MCF 10A (cell line): Measurements from ENCODE around the gene SORBS1. TPM values are rescaled to one million over a fixed set of nuclear protein-coding genes. Genes with fewer than 3 reads are reported as not detected.

Experiments
- BruUV-seq: library from RNA; stranded (reverse); fragments of 400-500 nt; replicated peaks from 2 replicates; lab custom pipeline; 2021; lab: Mats Ljungman, UMichigan
- CTCF ChIA-PET: fragments of 300-600 bp; sonication (Branson Sonifier 250); formaldehyde crosslinking; extraction: SDS; loops from one replicate; lab custom pipeline; 2021; ENCODE audit warnings: antibody characterized with exemption, inconsistent platforms; lab: Yijun Ruan, JAX
- POLR2A ChIA-PET: fragments of 300-600, 350-650 bp; sonication (Branson Sonifier 250); formaldehyde crosslinking; extraction: SDS; loops from one replicate; lab custom pipeline; 2020; ENCODE audit warnings: antibody characterized with exemption, inconsistent platforms; lab: Yijun Ruan, JAX
- DNase-seq: peaks from one replicate; pipeline ENCODE4 v3.0.0-alpha.2; 2018; ENCODE audit not compliant: unreplicated experiment
- H3K27ac Mint-ChIP-seq: one replicate; pipeline ENCODE4 v1.8.0; 2022; ENCODE audit warnings: mild to moderate bottlenecking, low read depth, mixed read lengths; ENCODE audit not compliant: unreplicated experiment
- H3K27me3 Mint-ChIP-seq: one replicate; pipeline ENCODE4 v1.8.0; 2022; ENCODE audit warnings: mixed read lengths; ENCODE audit not compliant: insufficient read depth, unreplicated experiment
- H3K36me3 Mint-ChIP-seq: one replicate; pipeline ENCODE4 v1.8.0; 2022; ENCODE audit warnings: mild to moderate bottlenecking, moderate library complexity, mixed read lengths; ENCODE audit not compliant: insufficient read depth, unreplicated experiment
- H3K4me1 Mint-ChIP-seq: one replicate; pipeline ENCODE4 v1.8.0; 2022; ENCODE audit warnings: mixed read lengths; ENCODE audit not compliant: insufficient read depth, unreplicated experiment
- H3K4me3 Mint-ChIP-seq: one replicate; pipeline ENCODE4 v1.8.0; 2022; ENCODE audit warnings: mild to moderate bottlenecking, moderate library complexity, mixed read lengths; ENCODE audit not compliant: unreplicated experiment
- H3K9me3 Mint-ChIP-seq: one replicate; pipeline ENCODE4 v1.8.0; 2022; ENCODE audit warnings: mixed read lengths; ENCODE audit not compliant: unreplicated experiment
- intact Hi-C: fragments of 100-400 bp; cut with micrococcal nuclease; formaldehyde crosslinking; loops from 2 replicates; pipeline ENCODE4 v1.14.1; 2022
- total RNA-seq: library from RNA; stranded (reverse); gene quantifications from 2 replicates; pipeline ENCODE4 v1.2.3, GENCODE V29; 2022
- TF ChIP-seq, protein P1 (sequence below): fragments of 200-600 bp; IDR thresholded peaks from one replicate; pipeline ENCODE4 v1.8.0; 2022; ENCODE audit warnings: antibody characterized with exemption, mild to moderate bottlenecking; ENCODE audit not compliant: unreplicated experiment

The SORBS1 gene
- total RNA-seq, 1 experiment from 2014 or later: 1.0 TPM

DNA sequence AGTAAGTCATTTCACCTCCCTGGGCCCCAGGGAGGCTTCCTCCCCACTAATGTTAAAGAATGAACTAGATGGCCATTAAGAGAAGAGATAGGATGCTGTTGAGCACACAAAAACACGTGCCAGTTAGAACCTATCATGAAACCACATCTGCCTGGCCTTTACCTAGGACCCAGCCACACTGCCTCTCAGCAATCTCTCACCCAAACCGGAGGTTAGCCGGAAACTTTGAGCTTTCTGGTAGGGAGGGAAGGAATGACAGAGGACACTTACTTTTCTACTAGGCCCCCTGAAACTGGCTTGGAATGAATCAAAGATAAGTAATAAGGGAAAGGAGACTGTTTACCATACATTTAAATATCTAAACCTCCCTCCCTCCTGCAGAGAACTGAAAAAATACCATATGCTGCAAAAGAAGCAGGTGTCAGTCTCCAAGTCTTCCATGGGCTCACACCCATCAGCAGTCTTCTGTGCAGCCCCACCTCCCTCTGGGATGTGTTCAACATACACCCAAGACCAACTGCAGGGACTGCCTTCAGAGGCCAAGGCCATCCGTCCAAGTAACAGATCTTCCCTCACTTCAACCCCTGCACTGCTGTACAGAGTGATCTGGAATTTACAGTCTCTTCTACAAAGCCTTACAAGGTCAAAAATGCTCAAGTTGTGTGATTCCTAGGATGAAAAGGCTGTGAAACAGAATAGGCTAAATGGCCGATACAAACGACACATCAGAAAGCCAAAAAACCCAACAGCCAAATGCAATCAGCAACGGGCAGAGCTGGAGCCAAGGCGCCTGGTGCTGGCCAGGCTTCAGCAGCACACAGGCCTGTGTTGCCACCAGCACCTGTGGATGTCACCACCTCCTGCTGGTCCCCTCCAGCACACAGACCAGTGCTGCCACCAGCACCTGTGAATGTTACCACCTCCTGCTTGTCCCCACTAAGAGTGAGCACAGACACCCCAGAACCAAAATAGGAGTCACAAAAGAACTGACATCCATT, 42.4 kb downstream of the SORBS1 start:
- intact Hi-C loops: no loop called here
- TF ChIP-seq, protein P1, sequence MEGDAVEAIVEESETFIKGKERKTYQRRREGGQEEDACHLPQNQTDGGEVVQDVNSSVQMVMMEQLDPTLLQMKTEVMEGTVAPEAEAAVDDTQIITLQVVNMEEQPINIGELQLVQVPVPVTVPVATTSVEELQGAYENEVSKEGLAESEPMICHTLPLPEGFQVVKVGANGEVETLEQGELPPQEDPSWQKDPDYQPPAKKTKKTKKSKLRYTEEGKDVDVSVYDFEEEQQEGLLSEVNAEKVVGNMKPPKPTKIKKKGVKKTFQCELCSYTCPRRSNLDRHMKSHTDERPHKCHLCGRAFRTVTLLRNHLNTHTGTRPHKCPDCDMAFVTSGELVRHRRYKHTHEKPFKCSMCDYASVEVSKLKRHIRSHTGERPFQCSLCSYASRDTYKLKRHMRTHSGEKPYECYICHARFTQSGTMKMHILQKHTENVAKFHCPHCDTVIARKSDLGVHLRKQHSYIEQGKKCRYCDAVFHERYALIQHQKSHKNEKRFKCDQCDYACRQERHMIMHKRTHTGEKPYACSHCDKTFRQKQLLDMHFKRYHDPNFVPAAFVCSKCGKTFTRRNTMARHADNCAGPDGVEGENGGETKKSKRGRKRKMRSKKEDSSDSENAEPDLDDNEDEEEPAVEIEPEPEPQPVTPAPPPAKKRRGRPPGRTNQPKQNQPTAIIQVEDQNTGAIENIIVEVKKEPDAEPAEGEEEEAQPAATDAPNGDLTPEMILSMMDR: no peak
- Mint-ChIP-seq H3K36me3 (no peaks in the 10 kb centered on the region), H3K27me3 (no peaks in the 10 kb centered on the region), H3K9me3 (no peaks in the 10 kb centered on the region), H3K27ac (no peak overlapping the region), H3K4me1 (peaks cover 11% of the 10 kb centered on the region), H3K4me3 (no peak overlapping the region)
- BruUV-seq: no TSS peak
- CTCF ChIA-PET: interaction anchor here (0.6 to 1.9 kb wide), 3 partner anchors 41 to 89 kb away, joined by 3 to 5 read pairs (median 3); no protein-coding TSS in a partner anchor
- no peak for DNase-seq
- POLR2A ChIA-PET: no interaction called here

DNA sequence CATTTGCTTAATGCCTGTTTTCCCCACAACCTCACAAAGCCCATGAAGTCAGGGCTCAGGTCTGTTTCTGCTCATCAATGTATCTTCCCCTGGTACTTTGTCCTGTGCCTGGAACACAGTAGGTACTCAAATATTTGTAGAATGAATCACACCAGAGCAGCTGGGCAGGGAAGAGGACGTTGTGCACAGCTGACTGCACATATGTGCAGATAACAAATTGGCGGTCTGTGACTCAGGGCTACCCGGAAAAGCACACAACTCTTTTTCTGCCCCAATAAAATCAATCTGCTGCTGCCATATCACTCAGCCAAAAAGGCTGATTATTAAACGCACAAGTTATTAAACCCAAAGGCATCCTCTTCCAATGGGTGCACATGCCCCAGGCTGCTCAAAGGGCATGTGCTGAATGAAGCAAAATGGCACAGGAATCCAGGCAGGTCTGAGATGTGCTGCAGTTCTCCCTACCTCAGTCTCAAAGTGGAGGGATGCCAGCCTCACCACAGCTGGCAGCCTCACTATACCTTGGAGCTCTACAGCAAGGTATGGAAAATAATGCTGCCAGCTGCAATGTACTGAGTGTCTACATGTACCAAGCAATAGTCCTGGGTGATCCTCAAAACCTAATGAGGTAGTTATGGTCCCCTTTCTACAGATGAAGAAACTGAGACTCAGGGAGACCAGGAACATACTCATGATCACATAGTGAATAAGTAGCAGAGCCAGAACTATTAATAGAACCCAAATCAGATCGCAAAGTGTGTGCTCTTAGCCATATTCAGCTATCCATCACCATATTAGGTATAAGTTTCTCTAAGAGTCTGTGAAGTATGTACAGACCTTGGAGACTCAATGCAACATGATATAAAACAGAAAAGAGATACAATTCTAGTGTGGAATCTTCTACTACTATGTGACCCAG, 43.4 kb downstream of the SORBS1 start:
- H3K27me3 Mint-ChIP-seq: no peaks in the 10 kb centered on the region
- no peak overlapping the region for H3K4me3 Mint-ChIP-seq
- intact Hi-C loops: no loop called here
- H3K9me3 Mint-ChIP-seq: no peaks in the 10 kb centered on the region
- POLR2A ChIA-PET: interaction anchor here (1.6 kb wide), 1 partner anchor 10 kb away, joined by 3 read pairs; no protein-coding TSS in a partner anchor
- H3K4me1 Mint-ChIP-seq: peaks cover 13% of the 10 kb centered on the region
- no TSS peak for BruUV-seq
- H3K27ac Mint-ChIP-seq: no peak overlapping the region
- H3K36me3 Mint-ChIP-seq: no peaks in the 10 kb centered on the region
- DNase-seq: no peak
- TF ChIP-seq, protein P1: no peak
- CTCF ChIA-PET: interaction anchor here (0.8 to 1.9 kb wide), 2 partner anchors 76 to 88 kb away, joined by 3 to 5 read pairs; no protein-coding TSS in a partner anchor

DNA sequence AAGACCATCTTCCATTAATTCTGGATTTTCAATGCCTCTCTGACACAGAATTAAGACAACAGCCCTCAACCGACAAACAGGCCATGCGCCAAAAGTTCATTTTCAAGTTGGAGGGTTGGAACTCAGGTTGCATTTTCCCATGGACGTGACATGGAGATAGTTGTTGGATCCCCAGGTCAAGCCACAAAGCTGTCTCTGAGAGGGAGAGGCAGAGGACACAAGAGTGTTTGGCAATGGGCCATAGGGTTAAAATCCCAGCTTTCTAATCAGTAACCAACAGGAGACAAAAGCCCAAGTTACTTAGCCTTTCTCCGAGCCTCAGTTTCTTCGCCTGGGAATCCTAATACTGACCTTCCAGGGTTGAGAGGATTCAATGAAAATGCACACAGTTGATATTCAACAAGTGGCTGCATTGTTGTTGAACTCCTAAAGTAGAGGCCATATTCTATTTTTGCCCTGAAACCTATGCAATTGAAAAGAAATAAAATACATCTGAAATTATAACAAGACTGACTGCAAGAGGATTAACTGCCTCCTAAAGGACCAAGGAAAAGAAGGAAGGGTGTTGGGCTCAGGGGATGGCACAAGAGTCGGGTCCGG, 44.3 kb downstream of the SORBS1 start:
- intact Hi-C loops: no loop called here
- CTCF ChIA-PET: interaction anchor here (1.9 kb wide), 1 partner anchor 87 kb away, joined by 5 read pairs; no protein-coding TSS in a partner anchor
- TF ChIP-seq, protein P1: no peak
- no peak overlapping the region for H3K27ac Mint-ChIP-seq
- H3K9me3 Mint-ChIP-seq: no peaks in the 10 kb centered on the region
- POLR2A ChIA-PET: interaction anchor here (1.6 kb wide), 1 partner anchor 11 kb away, joined by 3 read pairs; no protein-coding TSS in a partner anchor
- BruUV-seq: no TSS peak
- no peak for DNase-seq
- no peaks in the 10 kb centered on the region for H3K27me3 Mint-ChIP-seq
- H3K4me3 Mint-ChIP-seq: no peak overlapping the region
- no peaks in the 10 kb centered on the region for H3K36me3 Mint-ChIP-seq
- peaks cover 13% of the 10 kb centered on the region for H3K4me1 Mint-ChIP-seq
